Measurements from ENCODE around the gene MICAL1.

Gene MICAL1

DNA sequence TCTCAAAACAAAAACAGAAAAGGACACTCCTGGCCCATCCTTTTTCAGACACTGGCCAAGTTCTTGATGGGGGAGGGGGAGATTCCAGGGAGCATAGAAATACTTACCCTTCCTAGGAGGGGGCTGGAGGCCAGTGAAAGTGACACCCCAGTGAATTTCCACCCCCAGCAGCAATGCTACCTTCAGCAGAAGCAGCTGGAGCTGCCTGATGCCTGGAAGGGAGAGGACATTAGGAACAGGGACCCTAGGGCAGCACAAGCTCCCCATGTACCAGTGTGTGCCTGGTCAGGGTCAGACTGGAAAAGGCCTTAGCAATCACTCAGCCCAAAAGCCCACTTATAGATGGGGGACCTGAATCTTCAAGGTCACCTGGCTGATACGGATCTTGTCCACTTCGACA lies 2.4 kb downstream of the MICAL1 start:
- Mint-ChIP-seq H3K27me3 (no peaks in the 10 kb centered on the region), H3K9me3 (no peaks in the 10 kb centered on the region), H3K4me1 (ENCODE audit: low read depth) (peaks cover 64% of the 10 kb centered on the region), H3K4me3 (no peak overlapping the region), H3K36me3 (ENCODE audit: low read depth) (peaks cover 54% of the 10 kb centered on the region), H3K27ac (peak overlapping the region; percentile 6)
- DNase-seq: no peak

DNA sequence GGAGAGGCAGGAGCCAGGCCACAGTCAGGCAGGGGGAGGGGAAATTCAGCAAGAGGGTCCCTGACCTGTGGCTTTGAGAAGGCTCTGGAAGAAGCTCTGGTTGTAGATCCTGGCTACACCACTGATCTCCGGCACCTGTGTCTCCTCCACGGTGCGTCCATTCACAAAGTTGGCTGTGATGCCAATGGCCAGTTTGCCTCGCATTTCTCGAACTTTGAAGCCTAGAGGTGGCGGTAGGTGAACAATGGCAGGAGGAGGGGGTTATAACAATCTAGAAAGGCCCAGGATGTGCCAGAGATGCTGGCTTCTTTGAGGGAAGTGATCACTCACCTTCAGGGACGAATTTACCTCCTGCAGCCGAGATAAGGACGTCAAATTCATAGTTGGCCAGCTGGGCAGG lies 3.4 kb downstream of the MICAL1 start:
- H3K36me3 Mint-ChIP-seq (ENCODE audit: low read depth): peaks cover 46% of the 10 kb centered on the region
- H3K4me3 Mint-ChIP-seq: no peak overlapping the region
- DNase-seq: no peak
- no peaks in the 10 kb centered on the region for H3K27me3 Mint-ChIP-seq
- peaks cover 56% of the 10 kb centered on the region for H3K4me1 Mint-ChIP-seq (ENCODE audit: low read depth)
- no peak overlapping the region for H3K27ac Mint-ChIP-seq
- H3K9me3 Mint-ChIP-seq: no peaks in the 10 kb centered on the region

DNA sequence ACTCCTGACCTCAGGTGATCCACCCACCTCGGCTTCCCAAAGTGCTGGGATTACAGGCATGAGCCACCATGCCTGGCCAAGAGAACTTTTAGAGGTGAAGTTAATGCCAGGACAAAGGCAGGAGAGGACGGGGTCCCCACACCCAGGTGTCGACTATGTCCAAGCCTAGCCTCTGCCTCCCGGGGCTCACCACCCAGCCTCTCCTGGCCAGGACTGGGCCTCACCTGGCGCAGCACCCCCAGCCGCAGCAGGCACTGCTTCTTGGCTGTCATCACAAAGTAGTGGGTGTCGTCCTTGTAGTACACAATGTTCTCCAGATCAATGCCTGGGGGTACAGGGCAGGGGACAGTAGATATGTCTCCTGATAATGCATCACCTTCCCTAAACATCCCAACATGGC lies 4.2 kb downstream of the MICAL1 start:
- Mint-ChIP-seq H3K4me3 (no peak overlapping the region), H3K9me3 (no peaks in the 10 kb centered on the region)

DNA sequence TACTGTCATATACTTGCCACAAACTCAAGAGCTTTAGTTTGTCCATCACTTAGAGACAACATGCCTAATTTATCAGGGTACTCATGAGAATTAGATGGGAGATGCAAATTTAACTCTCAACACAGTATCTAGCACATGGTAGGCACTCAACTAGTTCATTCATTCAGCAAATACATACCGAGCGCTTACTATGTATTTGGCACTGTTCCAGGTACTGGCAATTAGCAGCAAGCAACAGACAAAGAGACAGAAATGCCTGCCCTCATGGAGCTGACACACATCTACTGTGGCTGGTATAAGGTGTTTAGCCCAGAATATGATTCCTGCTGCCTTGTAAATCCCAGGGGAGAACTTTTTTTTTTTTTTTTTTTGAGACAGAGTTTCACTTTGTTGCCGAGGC lies 4.8 kb downstream of the MICAL1 start:
- DNase-seq: no peak
- Mint-ChIP-seq H3K9me3 (no peaks in the 10 kb centered on the region), H3K4me1 (ENCODE audit: low read depth) (peaks cover 45% of the 10 kb centered on the region), H3K4me3 (no peak overlapping the region), H3K27ac (no peak overlapping the region), H3K36me3 (ENCODE audit: low read depth) (peaks cover 54% of the 10 kb centered on the region), H3K27me3 (no peaks in the 10 kb centered on the region)

More for the DNA sequence above, 4.2 kb downstream of the MICAL1 start:
- Mint-ChIP-seq H3K4me1 (ENCODE audit: low read depth) (peaks cover 48% of the 10 kb centered on the region), H3K27ac (no peak overlapping the region), H3K36me3 (ENCODE audit: low read depth) (peaks cover 49% of the 10 kb centered on the region), H3K27me3 (no peaks in the 10 kb centered on the region)
- DNase-seq: no peak

DNA sequence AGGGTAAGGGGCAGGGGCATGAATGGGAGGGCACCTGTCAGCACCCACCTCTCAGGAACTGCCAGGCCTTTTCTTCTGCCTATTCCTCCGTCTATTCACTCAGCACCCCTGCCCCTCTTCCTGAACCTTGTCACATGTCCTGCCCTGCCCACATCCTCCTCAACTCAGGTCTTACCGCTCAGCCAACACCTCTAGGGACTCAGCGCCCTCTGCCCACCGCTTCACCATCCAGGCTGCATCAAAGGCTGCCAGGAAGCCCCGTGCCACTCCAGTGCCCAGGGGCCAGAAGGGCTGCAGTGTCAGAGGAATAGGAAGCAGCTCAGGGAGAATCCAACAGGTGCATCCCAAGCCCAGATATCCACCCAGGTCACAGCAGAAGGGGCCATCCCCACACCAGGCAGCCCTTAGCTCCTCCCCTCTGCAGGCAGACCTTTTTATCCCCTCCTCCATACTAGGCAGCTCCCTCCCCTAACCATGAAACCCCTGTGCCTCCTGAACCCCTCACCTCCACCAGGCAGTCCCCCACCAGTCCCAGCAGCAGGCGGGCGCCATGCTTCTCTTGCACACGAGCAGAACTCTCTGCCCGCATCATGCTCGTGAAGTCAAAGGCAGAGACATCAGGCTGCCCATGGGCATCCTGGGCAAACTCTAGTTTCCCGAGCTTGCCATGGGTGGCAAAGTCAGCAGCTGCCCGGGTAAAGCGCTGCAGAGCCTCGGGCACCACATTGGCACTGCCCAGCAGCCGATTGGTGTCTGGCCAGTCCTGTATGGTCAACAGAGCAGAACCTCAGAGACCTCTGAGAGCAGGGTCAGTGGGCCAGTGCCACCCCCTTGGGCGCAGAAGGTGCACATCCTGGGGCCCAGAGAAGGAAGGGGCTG lies 5.5 kb downstream of the MICAL1 start:
- H3K27me3 Mint-ChIP-seq: no peaks in the 10 kb centered on the region
- DNase-seq: peak; percentile 53
- peak overlapping the region; percentile 49 for H3K27ac Mint-ChIP-seq
- no peak overlapping the region for H3K4me3 Mint-ChIP-seq
- H3K36me3 Mint-ChIP-seq (ENCODE audit: low read depth): peaks cover 59% of the 10 kb centered on the region
- no peaks in the 10 kb centered on the region for H3K9me3 Mint-ChIP-seq
- H3K4me1 Mint-ChIP-seq (ENCODE audit: low read depth): peaks cover 42% of the 10 kb centered on the region

DNA sequence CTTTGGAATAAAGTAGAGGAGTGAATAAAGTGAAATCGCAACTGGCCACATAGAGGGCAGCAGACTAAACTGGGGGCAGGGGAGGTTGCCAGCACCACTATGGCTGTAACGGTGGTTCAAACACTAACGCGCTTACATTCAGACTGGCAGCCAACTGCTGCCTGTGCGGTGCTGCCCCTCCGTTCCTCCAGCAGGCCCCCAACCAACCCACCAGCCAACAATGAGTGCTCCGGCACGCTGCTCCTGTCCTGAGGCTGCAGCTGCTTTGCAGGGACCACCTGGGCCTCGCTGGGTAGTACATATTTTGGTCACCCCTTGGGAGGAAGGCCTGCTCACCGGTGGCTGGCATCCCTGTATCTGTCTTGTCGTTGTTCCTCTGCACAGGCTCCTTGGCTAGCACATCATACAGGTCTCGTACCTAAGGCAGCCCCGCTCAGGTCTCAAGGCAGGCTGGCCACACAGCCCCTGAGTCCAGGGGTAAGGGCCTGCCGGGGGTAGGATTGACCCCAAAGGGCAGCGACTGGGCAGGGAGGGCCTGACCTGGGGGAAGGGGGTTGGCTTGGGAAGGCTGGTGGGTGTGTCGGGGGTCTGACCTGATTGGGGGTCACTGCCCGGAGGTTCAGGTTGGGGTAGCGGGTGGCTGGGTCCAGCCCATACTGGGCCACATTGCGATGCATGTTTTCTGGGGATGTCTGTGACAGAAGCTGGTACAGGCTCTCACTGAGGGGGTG lies 6.3 kb downstream of the MICAL1 start:
- H3K27ac Mint-ChIP-seq: peak overlapping the region; percentile 49
- no peak overlapping the region for H3K4me3 Mint-ChIP-seq
- H3K36me3 Mint-ChIP-seq (ENCODE audit: low read depth): peaks cover 65% of the 10 kb centered on the region
- no peak for DNase-seq
- peaks cover 36% of the 10 kb centered on the region for H3K4me1 Mint-ChIP-seq (ENCODE audit: low read depth)
- no peaks in the 10 kb centered on the region for H3K27me3 Mint-ChIP-seq
- H3K9me3 Mint-ChIP-seq: no peaks in the 10 kb centered on the region

DNA sequence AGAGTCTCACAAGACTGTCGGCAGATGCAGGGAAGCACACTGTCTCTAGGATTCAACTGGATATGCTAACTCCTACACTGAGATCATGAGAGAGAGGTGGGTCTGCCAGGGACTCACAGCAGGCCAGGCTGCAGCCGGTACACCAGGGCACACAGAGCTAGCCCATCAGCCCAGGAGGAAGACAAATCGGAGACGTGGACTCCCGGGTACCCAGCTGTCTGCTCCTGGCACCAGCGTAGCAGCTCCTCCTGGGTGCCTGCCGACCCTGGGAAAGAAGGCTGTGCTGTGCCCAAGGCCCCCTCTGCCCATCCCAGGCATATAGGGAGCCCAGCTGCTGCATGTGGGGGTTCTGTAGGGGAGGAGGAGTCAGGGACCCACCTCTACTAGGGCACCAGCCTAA lies 7.0 kb downstream of the MICAL1 start:
- DNase-seq: no peak
- no peak overlapping the region for H3K4me3 Mint-ChIP-seq

DNA sequence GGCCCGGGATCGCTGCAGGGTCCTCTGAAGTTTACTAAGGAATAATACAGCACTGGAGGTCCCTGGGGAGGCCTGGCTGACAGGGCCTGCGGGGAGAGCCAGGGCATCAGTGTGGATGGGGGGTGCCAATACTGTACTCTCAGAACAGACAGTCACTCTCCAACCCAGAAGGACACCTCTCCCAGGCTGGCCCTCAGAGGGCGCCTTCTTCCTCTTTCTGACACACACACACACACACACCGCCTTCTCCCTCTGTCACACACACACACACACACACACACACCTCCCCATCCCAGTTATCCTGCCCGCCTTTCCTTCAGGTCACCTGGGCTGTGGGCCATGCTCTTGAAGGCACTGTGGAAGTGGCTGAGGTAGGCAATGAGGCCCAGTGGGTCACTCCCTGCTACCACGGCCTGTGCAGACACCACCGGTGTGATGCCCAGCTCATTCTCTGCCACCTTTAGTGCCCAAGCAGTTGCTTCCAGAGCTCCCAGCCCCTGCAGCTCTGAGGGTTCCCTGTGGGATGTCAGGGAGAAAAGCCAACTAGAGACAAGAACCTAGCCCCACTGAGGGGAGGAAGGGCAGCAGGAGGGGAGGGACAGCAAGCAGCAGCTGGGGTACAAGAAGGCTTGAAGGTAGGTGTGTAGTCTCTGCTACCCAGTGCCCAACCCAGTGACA lies 7.6 kb downstream of the MICAL1 start:
- Mint-ChIP-seq H3K9me3 (no peaks in the 10 kb centered on the region), H3K27ac (peak overlapping the region; percentile 16), H3K36me3 (ENCODE audit: low read depth) (peaks cover 69% of the 10 kb centered on the region), H3K4me3 (no peak overlapping the region), H3K4me1 (ENCODE audit: low read depth) (peaks cover 35% of the 10 kb centered on the region), H3K27me3 (no peaks in the 10 kb centered on the region)
- DNase-seq: no peak

More for the DNA sequence above, 7.0 kb downstream of the MICAL1 start:
- H3K9me3 Mint-ChIP-seq: no peaks in the 10 kb centered on the region
- H3K36me3 Mint-ChIP-seq (ENCODE audit: low read depth): peaks cover 66% of the 10 kb centered on the region
- peak overlapping the region; percentile 37 for H3K27ac Mint-ChIP-seq
- H3K4me1 Mint-ChIP-seq (ENCODE audit: low read depth): peaks cover 32% of the 10 kb centered on the region
- no peaks in the 10 kb centered on the region for H3K27me3 Mint-ChIP-seq

DNA sequence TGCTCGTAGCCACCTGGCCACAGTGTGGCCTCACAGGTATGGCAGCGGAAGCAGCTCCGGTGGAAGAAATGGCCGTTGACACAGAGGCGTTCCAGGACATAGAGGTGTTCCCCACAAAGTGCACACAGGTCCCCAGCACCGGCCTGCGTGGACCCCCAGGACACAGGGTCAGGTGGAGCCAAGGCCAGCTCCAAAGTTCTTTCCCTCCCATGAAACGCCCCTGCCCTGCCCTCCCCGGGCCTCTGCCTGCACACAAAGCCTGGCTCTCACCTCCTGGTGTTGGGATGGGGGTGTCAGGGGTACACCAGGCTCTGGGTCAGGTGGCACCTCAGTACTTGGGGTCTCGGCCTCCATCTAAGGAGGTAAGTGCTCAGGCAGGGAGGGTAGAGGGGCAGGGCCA lies 8.5 kb downstream of the MICAL1 start:
- Mint-ChIP-seq H3K4me1 (ENCODE audit: low read depth) (peaks cover 44% of the 10 kb centered on the region), H3K36me3 (ENCODE audit: low read depth) (peaks cover 72% of the 10 kb centered on the region), H3K27ac (peak overlapping the region; percentile 72), H3K4me3 (no peak overlapping the region), H3K9me3 (no peaks in the 10 kb centered on the region), H3K27me3 (no peaks in the 10 kb centered on the region)
- DNase-seq: no peak

DNA sequence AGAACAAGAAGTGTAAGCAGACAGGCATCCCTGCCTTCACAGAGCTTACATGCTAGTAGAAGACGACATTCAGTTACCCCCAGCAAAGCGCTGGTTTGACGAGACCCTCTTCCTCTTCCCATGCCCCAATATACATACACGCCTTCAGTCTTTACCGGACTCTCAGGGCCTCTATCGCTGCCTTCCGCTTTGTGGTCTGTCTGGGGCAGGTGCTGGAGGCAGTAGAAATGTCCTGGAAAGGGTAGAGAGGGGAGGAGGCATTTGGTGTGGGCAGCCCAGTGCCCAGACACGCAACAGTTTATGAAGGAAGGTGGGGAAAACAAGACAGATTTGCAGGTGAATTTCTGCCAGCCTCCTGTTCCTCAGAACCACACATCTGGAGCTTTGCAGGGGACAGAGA lies 9.0 kb downstream of the MICAL1 start:
- H3K4me3 Mint-ChIP-seq: no peak overlapping the region

DNA sequence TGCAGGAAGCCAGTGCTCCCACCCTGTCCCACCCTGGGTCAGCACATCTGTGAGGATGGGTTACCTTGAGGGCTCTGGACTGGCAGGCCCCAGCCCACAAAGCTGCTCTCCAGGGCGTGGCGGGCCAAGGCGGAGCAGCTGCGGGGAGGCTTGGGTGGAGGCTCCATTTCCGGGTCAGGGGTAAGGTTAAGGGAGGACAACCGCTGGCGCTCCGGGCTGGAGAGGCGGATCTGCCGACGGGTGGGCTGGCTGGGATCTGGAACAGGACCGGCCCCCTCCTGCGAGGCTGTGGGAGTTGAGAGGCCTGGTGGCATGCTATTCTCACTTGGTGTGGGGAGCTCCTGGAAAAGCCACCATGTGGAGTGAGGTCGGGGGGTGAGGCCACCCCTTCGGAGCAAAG lies 9.5 kb downstream of the MICAL1 start:
- Mint-ChIP-seq H3K36me3 (ENCODE audit: low read depth) (peaks cover 74% of the 10 kb centered on the region), H3K27ac (peak overlapping the region; percentile 72), H3K27me3 (no peaks in the 10 kb centered on the region), H3K4me1 (ENCODE audit: low read depth) (peaks cover 51% of the 10 kb centered on the region), H3K4me3 (no peak overlapping the region), H3K9me3 (no peaks in the 10 kb centered on the region)
- DNase-seq: no peak

More for the DNA sequence above, 9.0 kb downstream of the MICAL1 start:
- Mint-ChIP-seq H3K9me3 (no peaks in the 10 kb centered on the region), H3K27me3 (no peaks in the 10 kb centered on the region), H3K36me3 (ENCODE audit: low read depth) (peaks cover 72% of the 10 kb centered on the region), H3K4me1 (ENCODE audit: low read depth) (peaks cover 46% of the 10 kb centered on the region), H3K27ac (peak overlapping the region; percentile 72)
- DNase-seq: no peak

DNA sequence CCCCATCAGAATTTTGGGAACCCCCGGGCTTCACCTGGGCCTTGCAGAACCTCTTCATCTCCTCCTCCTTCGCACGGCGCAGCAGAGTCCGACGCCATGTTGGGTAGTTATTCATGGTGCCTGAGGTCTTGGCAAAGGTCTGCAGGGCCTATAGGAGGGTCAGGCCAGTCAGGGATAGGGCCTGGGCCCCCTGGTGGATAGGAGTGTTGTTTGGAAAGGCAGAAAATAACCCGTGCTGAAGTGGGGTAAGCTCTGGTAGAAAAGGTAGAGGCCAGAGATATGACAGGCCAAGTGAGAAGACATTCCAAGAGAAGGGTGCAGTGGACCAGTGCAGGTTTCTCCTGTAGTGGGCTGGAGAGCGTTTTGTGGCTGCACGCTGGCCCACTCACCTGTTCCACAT lies 10.2 kb downstream of the MICAL1 start:
- H3K4me1 Mint-ChIP-seq (ENCODE audit: low read depth): peaks cover 46% of the 10 kb centered on the region

DNA sequence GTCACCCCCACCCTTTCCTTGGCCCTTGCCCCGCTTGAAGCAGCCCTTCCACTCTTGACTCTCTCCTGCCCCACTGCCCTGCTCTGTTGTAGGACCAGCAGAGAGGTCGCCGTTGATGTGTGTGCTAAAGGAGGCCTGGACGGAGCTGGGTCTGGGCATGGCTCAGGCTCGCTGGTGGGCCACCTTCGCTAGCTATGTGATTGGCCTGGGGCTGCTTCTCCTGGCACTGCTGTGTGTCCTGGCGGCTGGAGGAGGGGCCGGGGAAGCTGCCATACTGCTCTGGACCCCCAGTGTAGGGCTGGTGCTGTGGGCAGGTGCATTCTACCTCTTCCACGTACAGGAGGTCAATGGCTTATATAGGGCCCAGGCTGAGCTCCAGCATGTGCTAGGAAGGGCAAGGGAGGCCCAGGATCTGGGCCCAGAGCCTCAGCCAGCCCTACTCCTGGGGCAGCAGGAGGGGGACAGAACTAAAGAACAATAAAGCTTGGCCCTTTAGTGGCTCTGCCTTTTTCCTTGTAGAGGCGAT lies 12.1 kb downstream of the MICAL1 start:
- Mint-ChIP-seq H3K4me3 (no peak overlapping the region), H3K27ac (peak overlapping the region; percentile 29), H3K4me1 (ENCODE audit: low read depth) (peaks cover 36% of the 10 kb centered on the region), H3K9me3 (no peaks in the 10 kb centered on the region), H3K36me3 (ENCODE audit: low read depth) (peaks cover 60% of the 10 kb centered on the region), H3K27me3 (no peaks in the 10 kb centered on the region)
- DNase-seq: no peak

More for the DNA sequence above, 10.2 kb downstream of the MICAL1 start:
- H3K9me3 Mint-ChIP-seq: no peaks in the 10 kb centered on the region
- DNase-seq: no peak
- no peaks in the 10 kb centered on the region for H3K27me3 Mint-ChIP-seq
- H3K4me3 Mint-ChIP-seq: no peak overlapping the region
- H3K36me3 Mint-ChIP-seq (ENCODE audit: low read depth): peaks cover 69% of the 10 kb centered on the region
- H3K27ac Mint-ChIP-seq: peak overlapping the region; percentile 59

DNA sequence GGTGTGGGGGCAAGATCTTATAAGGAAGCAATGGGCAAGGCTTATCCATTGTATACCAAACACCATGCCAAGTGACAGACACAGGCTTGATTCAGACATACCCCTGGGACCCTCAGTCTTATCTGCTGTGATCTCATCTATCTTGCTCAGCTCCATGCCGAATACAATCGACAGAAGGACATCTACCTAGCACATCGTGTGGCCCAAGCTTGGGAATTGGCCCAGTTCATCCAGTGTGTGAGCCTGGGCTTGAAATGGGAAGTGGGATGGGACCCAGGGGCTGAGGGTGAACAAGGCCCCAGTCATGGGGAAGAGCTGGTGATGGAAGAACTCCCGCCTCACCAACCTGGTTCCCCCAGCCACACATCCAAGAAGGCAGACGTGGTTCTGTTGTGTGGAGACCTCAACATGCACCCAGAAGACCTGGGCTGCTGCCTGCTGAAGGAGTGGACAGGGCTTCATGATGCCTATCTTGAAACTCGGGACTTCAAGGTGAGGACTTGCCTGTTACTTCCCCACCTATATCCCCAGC lies 13.1 kb downstream of the MICAL1 start:
- DNase-seq: no peak
- Mint-ChIP-seq H3K9me3 (no peaks in the 10 kb centered on the region), H3K36me3 (ENCODE audit: low read depth) (peaks cover 57% of the 10 kb centered on the region), H3K27ac (peak overlapping the region; percentile 9), H3K4me1 (ENCODE audit: low read depth) (peaks cover 32% of the 10 kb centered on the region), H3K27me3 (no peaks in the 10 kb centered on the region), H3K4me3 (peak overlapping the region; percentile 91)
